H4 (cell line): Measurements from ENCODE around the gene PRR15L. TPM values are rescaled to one million over a fixed set of nuclear protein-coding genes. Genes with fewer than 3 reads are reported as not detected.

Experiments
- total RNA-seq: library from RNA; depleted of rRNA; stranded (reverse); fragments of >200 nt; shearing (Covaris generic); gene quantifications from 2 replicates; pipeline ENCODE4 v1.2.3, GENCODE V29; 2014; rRNA removed

The PRR15L gene
- total RNA-seq, 1 experiment from 2014 or later = not detected

Other genes starting within 250 kb of the PRR15L start
- 0.10 TPM in 1 of 2 replicates, not detected in the other for gene TBX21, start 224.6 kb downstream of the PRR15L start, total RNA-seq
- gene OSBPL7, start 136.1 kb downstream of the PRR15L start, total RNA-seq = 1.9 and 4.4 TPM in 2 replicates
- 54.8 and 69.1 TPM in 2 replicates for gene MRPL10, start 126.3 kb downstream of the PRR15L start, total RNA-seq
- gene LRRC46, start 126.2 kb downstream of the PRR15L start, total RNA-seq = 0.27 and 0.35 TPM in 2 replicates
- 21.0 and 21.9 TPM in 2 replicates for gene SCRN2, start 116.6 kb downstream of the PRR15L start, total RNA-seq
- gene SP6, start 106.7 kb downstream of the PRR15L start, total RNA-seq = 0.14 and 0.21 TPM in 2 replicates
- gene SP2, start 61.6 kb downstream of the PRR15L start, total RNA-seq = 1.0 and 1.9 TPM in 2 replicates
- 38.2 and 47.5 TPM in 2 replicates for gene PNPO, start 16.3 kb downstream of the PRR15L start, total RNA-seq
- gene CDK5RAP3, start 13.2 kb upstream of the PRR15L start, total RNA-seq = 53.4 and 57.6 TPM in 2 replicates
- 16.9 and 17.4 TPM in 2 replicates for gene COPZ2, start 79.9 kb upstream of the PRR15L start, total RNA-seq
- gene NFE2L1, start 90.5 kb upstream of the PRR15L start, total RNA-seq = 36.7 and 50.5 TPM in 2 replicates
- gene CBX1, start 143.6 kb upstream of the PRR15L start, total RNA-seq = 110 and 116 TPM in 2 replicates
- 15.2 and 17.4 TPM in 2 replicates for gene SNX11, start 149.9 kb upstream of the PRR15L start, total RNA-seq